ENCODE results near the gene LRRC1. TPM values are rescaled to one million over a fixed set of nuclear protein-coding genes. Genes with fewer than 3 reads are reported as not detected.

LRRC1 gene
- total RNA-seq, 2 donors from 2014 or later = 3.8 to 4.9 TPM

Other genes starting within 250 kb of the LRRC1 start
- 10 to 100 TPM; 17.8 to 21.6 TPM for gene GCLC, start 249.9 kb upstream of the LRRC1 start, total RNA-seq
- gene KLHL31, start 129.2 kb upstream of the LRRC1 start, total RNA-seq = 100 to 1,000 TPM; 165 to 238 TPM